H1 (cell line): ENCODE measurements around the gene EFR3B. TPM values are rescaled to one million over a fixed set of nuclear protein-coding genes. Genes with fewer than 3 reads are reported as not detected.

Experiments used
- CTCF ChIA-PET: fragments of 300-600 bp; sonication (Branson Sonifier 250); formaldehyde crosslinking; loops from one replicate; lab custom pipeline; 2021; ENCODE audit not compliant: partially characterized antibody; lab: Charles Lee
- POLR2A ChIA-PET: fragments of 300-600 bp; sonication (Branson Sonifier 250); formaldehyde crosslinking; loops from one replicate; lab custom pipeline; 2021; ENCODE audit warnings: inconsistent platforms; ENCODE audit not compliant: partially characterized antibody; lab: Charles Lee
- DNase-seq, 2 experiments: peaks; one replicate each; pipeline versions ENCODE4 v3.0.0 to v3.0.0-alpha.2; 2010 to 2022; ENCODE audit warnings: low spot score in 2 of 2, low read depth in 1 of 2, mixed read lengths in 1 of 2
- FAIRE-seq: peaks from 2 replicates; lab custom pipeline; 2011; peaks lifted over from hg19 to GRCh38; lab: Jason Lieb, UNC
- H2AFZ ChIP-seq: 2 replicates; pipeline ENCODE4 v1.8.1; 2012; ENCODE audit warnings: low read length, inconsistent platforms
- H2AK5ac ChIP-seq: 2 replicates; pipeline ENCODE4 v1.6.1; 2013; ENCODE audit warnings: low read depth, low read length
- H2BK120ac ChIP-seq: replicated peaks from 2 replicates; pipeline ENCODE3; 2013; ENCODE audit warnings: low read depth, low read length, inconsistent platforms
- H2BK12ac ChIP-seq: 2 replicates; pipeline ENCODE4 v1.6.1; 2013; ENCODE audit warnings: low read depth, low read length
- H2BK15ac ChIP-seq: 2 replicates; pipeline ENCODE4 v1.6.1; 2013; ENCODE audit warnings: low read length
- H2BK20ac ChIP-seq: 2 replicates; pipeline ENCODE4 v1.6.1; 2013; ENCODE audit warnings: low read length
- H2BK5ac ChIP-seq: 2 replicates; pipeline ENCODE4 v1.6.1; 2013; ENCODE audit warnings: low read depth, low read length
- H3K14ac ChIP-seq: 2 replicates; pipeline ENCODE4 v1.6.1; 2013; ENCODE audit warnings: inconsistent platforms; ENCODE audit not compliant: insufficient read length
- H3K18ac ChIP-seq: 2 replicates; pipeline ENCODE4 v1.6.1; 2013; ENCODE audit warnings: low read length; ENCODE audit errors: extremely low read depth
- H3K23ac ChIP-seq: 2 replicates; pipeline ENCODE4 v1.6.1; 2013; ENCODE audit warnings: inconsistent platforms; ENCODE audit not compliant: insufficient read length
- H3K23me2 ChIP-seq: 2 replicates; pipeline ENCODE4 v1.6.1; 2013; ENCODE audit warnings: low read depth, low read length
- H3K27ac ChIP-seq: 2 replicates; pipeline ENCODE4 v1.6.1; 2011; ENCODE audit warnings: low read depth, low read length, inconsistent platforms
- H3K27me3 ChIP-seq, 4 experiments: replicated peaks in 1 of 4; 1 replicate in 1 of 4; 2 replicates in 3 of 4; pipeline versions ENCODE4 v1.6.1 to v1.8.1; 2011 to 2013; ENCODE audit warnings: low read length in 3 of 4, mild to moderate bottlenecking in 3 of 4, inconsistent platforms in 2 of 4, mixed read lengths in 2 of 4, moderate library complexity in 1 of 4; ENCODE audit not compliant: control insufficient read depth in 3 of 4, insufficient read depth in 3 of 4; ENCODE audit errors: extremely low read depth in 1 of 4
- H3K36me3 ChIP-seq, 4 experiments: 2 replicates each; pipeline versions ENCODE4 v1.6.1 to v1.8.1; 2011 to 2013; ENCODE audit warnings: mild to moderate bottlenecking in 4 of 4, low read length in 3 of 4, moderate library complexity in 2 of 4, control low read depth in 1 of 4, inconsistent platforms in 1 of 4; ENCODE audit not compliant: insufficient read depth in 4 of 4, control insufficient read depth in 2 of 4
- H3K4ac ChIP-seq: replicated peaks from 2 replicates; pipeline ENCODE3; 2013; ENCODE audit warnings: low read length, low read depth, mixed read lengths, inconsistent platforms; ENCODE audit not compliant: insufficient read length
- H3K4me1 ChIP-seq, 4 experiments: replicated peaks in 1 of 4; 1 replicate in 1 of 4; 2 replicates in 3 of 4; pipeline versions ENCODE4 v1.6.1 to v1.8.1; 2011 to 2013; ENCODE audit warnings: low read length in 3 of 4, inconsistent platforms in 2 of 4, mixed read lengths in 1 of 4; ENCODE audit not compliant: insufficient read depth in 4 of 4, control insufficient read depth in 3 of 4
- H3K4me2 ChIP-seq, 2 experiments: 2 replicates each; pipeline versions ENCODE4 v1.6.1 to v1.8.1; 2011 to 2013; ENCODE audit warnings: low read depth in 2 of 2, low read length in 2 of 2, control low read depth in 1 of 2, inconsistent platforms in 1 of 2, mild to moderate bottlenecking in 1 of 2; ENCODE audit not compliant: insufficient read depth in 1 of 2
- H3K4me3 ChIP-seq, 4 experiments: fragments of 200-600, 300-600 bp in 1 of 4; sonication (generic), shearing (Covaris generic), sonication (Bioruptor Twin) in 1 of 4; 2 replicates each; pipeline versions ENCODE4 v1.5.1 to v1.8.1; 2011 to 2016; ENCODE audit warnings: low read length in 4 of 4, low read depth in 3 of 4, control low read depth in 2 of 4, inconsistent platforms in 2 of 4, mild to moderate bottlenecking in 2 of 4, mixed read lengths in 1 of 4, moderate library complexity in 1 of 4; ENCODE audit not compliant: insufficient read depth in 2 of 4; ENCODE audit errors: extremely low read depth in 1 of 4
- H3K56ac ChIP-seq: replicated peaks from 2 replicates; pipeline ENCODE3; 2013; ENCODE audit warnings: low read depth, mild to moderate bottlenecking, mixed read lengths, low read length, inconsistent platforms; ENCODE audit not compliant: insufficient read length
- H3K79me1 ChIP-seq: 2 replicates; pipeline ENCODE4 v1.6.1; 2013; ENCODE audit warnings: low read depth, low read length, control low read depth
- H3K79me2 ChIP-seq, 2 experiments: 2 replicates each; pipeline versions ENCODE4 v1.6.1 to v1.8.1; 2012 to 2013; ENCODE audit warnings: low read length in 2 of 2, mild to moderate bottlenecking in 2 of 2, inconsistent platforms in 1 of 2; ENCODE audit not compliant: insufficient read depth in 2 of 2, control insufficient read depth in 1 of 2
- H3K9ac ChIP-seq, 4 experiments: replicated peaks in 1 of 4; 1 replicate in 1 of 4; 2 replicates in 3 of 4; pipeline versions ENCODE4 v1.6.1 to v1.8.1; 2011 to 2013; ENCODE audit warnings: low read depth in 3 of 4, low read length in 3 of 4, control low read depth in 2 of 4, mild to moderate bottlenecking in 2 of 4, moderate library complexity in 2 of 4, inconsistent platforms in 1 of 4; ENCODE audit errors: extremely low read depth in 1 of 4
- H3K9me3 ChIP-seq, 2 experiments: 2 replicates each; pipeline versions ENCODE4 v1.6.1 to v1.8.1; 2012 to 2013; ENCODE audit warnings: mild to moderate bottlenecking in 2 of 2, moderate library complexity in 2 of 2, control low read depth in 1 of 2, inconsistent platforms in 1 of 2, low read depth in 1 of 2, low read length in 1 of 2, mixed read lengths in 1 of 2; ENCODE audit not compliant: insufficient read depth in 2 of 2
- H4K20me1 ChIP-seq, 2 experiments: replicated peaks in 1 of 2; 2 replicates each; pipeline versions ENCODE3 to v1.8.1; 2011 to 2013; ENCODE audit warnings: inconsistent platforms in 2 of 2, low read length in 2 of 2, mild to moderate bottlenecking in 1 of 2; ENCODE audit not compliant: insufficient read depth in 2 of 2, control insufficient read depth in 1 of 2
- H4K5ac ChIP-seq: 2 replicates; pipeline ENCODE4 v1.6.1; 2013; ENCODE audit warnings: low read length, low read depth, mixed read lengths, inconsistent platforms; ENCODE audit not compliant: insufficient read length
- H4K8ac ChIP-seq: 2 replicates; pipeline ENCODE4 v1.8.0; 2013; ENCODE audit warnings: mild to moderate bottlenecking, moderate library complexity, low read length, inconsistent platforms; ENCODE audit not compliant: insufficient read depth; ENCODE audit errors: extremely low read depth
- H4K91ac ChIP-seq: replicated peaks from 2 replicates; pipeline ENCODE3; 2013; ENCODE audit warnings: low read length, mixed read lengths, inconsistent platforms; ENCODE audit not compliant: insufficient read length
- CBX8 ChIP-seq: fragments of 300-800, 300-1000 bp; sonication (generic); IDR thresholded peaks from 2 replicates; pipeline ENCODE4 v1.7.1; 2016; ENCODE audit warnings: low read depth, low read length, borderline replicate concordance
- CTCF ChIP-seq, 3 experiments: IDR thresholded peaks; 1 replicate in 2 of 3; 2 replicates in 1 of 3; pipeline versions ENCODE4 v1.5.1 to v1.6.1; 2011; ENCODE audit warnings: low read length in 3 of 3, mild to moderate bottlenecking in 3 of 3, inconsistent platforms in 2 of 3, low read depth in 1 of 3, moderate library complexity in 1 of 3; ENCODE audit not compliant: insufficient read depth in 1 of 3; ENCODE audit errors: control extremely low read depth in 1 of 3
- EZH2 ChIP-seq: fragments of 200-600 bp; sonication (generic); IDR thresholded peaks from 2 replicates; pipeline ENCODE4 v1.7.1; 2012; ENCODE audit warnings: low read depth, mild to moderate bottlenecking, moderate library complexity, low read length, inconsistent platforms; ENCODE audit not compliant: severe bottlenecking
- GTF2F1 ChIP-seq: IDR thresholded peaks from 2 replicates; pipeline ENCODE4 v1.6.1; 2012; ENCODE audit warnings: low read depth, low read length, improper control_type of control experiment, borderline replicate concordance
- NRF1 ChIP-seq: IDR thresholded peaks from 2 replicates; pipeline ENCODE4 v1.6.1; 2011; ENCODE audit warnings: mild to moderate bottlenecking, low read depth, low read length, improper control_type of control experiment
- POLR2AphosphoS5 ChIP-seq: IDR thresholded peaks from 2 replicates; pipeline ENCODE4 v1.6.1; 2011; ENCODE audit warnings: low read depth, low read length
- SIRT6 ChIP-seq: IDR thresholded peaks from one replicate; pipeline ENCODE4 v1.7.1; 2012; ENCODE audit warnings: low read length, inconsistent platforms
- ZNF274 ChIP-seq: IDR thresholded peaks from 2 replicates; pipeline ENCODE4 v1.7.0; 2012; ENCODE audit warnings: low read length, borderline replicate concordance; ENCODE audit errors: extremely low read depth
- WGBS, 2 experiments: shearing (Covaris generic) in 1 of 2; methylation state at CpG; one replicate each; pipeline versions ENCODE4 v1.1.6 to v1.1.7; 2013 to 2015; ENCODE audit warnings: low lambda C conversion rate in 2 of 2, mixed read lengths in 2 of 2, inconsistent platforms in 1 of 2, low coverage in 1 of 2, missing lambda C conversion rate in 1 of 2; ENCODE audit not compliant: insufficient replicate concordance in 2 of 2, insufficient coverage in 1 of 2, insufficient read length in 1 of 2; ENCODE audit errors: extremely low coverage in 1 of 2, missing lambda C conversion rate in 1 of 2; 5-methylcytosine and 5-hydroxymethylcytosine counted together
- polyA plus RNA-seq, 7 experiments: library from polyadenylated mRNA; depleted of rRNA in 3 of 7; stranded (reverse) in 5 of 7; unstranded in 2 of 7; fragments of >200 nt in 5 of 7; fragments of 200-250 nt in 2 of 7; gene quantifications; 1 replicate in 5 of 7; 2 replicates in 1 of 7; 4 replicates in 1 of 7; pipeline versions ENCODE4 v1.2.1 to v1.2.3, GENCODE V29; 2011 to 2013; ENCODE audit warnings: missing spikeins in 2 of 7, mixed read lengths in 2 of 7
- total RNA-seq: library from RNA; stranded (reverse); fragmentation: NEBNext Ultra II Directional; extraction: Animal tissue kit (Norgen Biotek cat#: 25700); gene quantifications from 2 replicates; pipeline ENCODE4 v1.2.1, GENCODE V29; 2021

EFR3B gene
- total and polyA plus RNA-seq, 2 of the 8 experiments (the other 6 are each of a cell fraction or from before 2014, with no cell fraction given) = 3.4 to 9.6 TPM

- no peak overlapping the region for H2AK5ac ChIP-seq
- no peak overlapping the region for H3K4me2 ChIP-seq
- no peak overlapping the region for H2AFZ ChIP-seq
- POLR2A ChIA-PET = no interaction called here
- no peak overlapping the region for H3K9ac ChIP-seq
- H2BK20ac ChIP-seq = no peak overlapping the region
- H3K23me2 ChIP-seq = no peaks in the 10 kb centered on the region
- no peak overlapping the region for H3K14ac ChIP-seq
- no peak for DNase-seq
- H4K20me1 ChIP-seq = no peaks in the 10 kb centered on the region
- H3K9me3 ChIP-seq = no peaks in the 10 kb centered on the region
- no peak overlapping the region for H3K4me3 ChIP-seq
- no peak for FAIRE-seq
- H3K4me1 ChIP-seq = no peaks in the 10 kb centered on the region; a peak in 2 of 7 replicates
- CTCF ChIA-PET = interaction anchor here (0.7 to 2.2 kb wide), 8 partner anchors 10 to 1907 kb away, joined by 3 to 21 read pairs (median 4); no protein-coding TSS in a partner anchor
- H2BK120ac ChIP-seq = no peak overlapping the region
- H4K91ac ChIP-seq = no peak overlapping the region
- H3K79me2 ChIP-seq = no peaks in the 10 kb centered on the region
- 84% methylated on average over 4 of the region's 4 CpGs; no CpG with 5 or more reads in 1 of the 2 experiments for whole genome bisulfite sequencing, 2 experiments
- H3K23ac ChIP-seq = no peak overlapping the region
- H3K79me1 ChIP-seq = no peaks in the 10 kb centered on the region
- TF ChIP-seq POLR2AphosphoS5 (no peak), NRF1 (no peak), ZNF274 (no peak), SIRT6 (no peak), CTCF (IDR thresholded peaks at IDR 0.05; ENCODE audit: control extremely low read depth in 1 of 3, insufficient read depth in 1 of 3, low read depth in 1 of 3, low read length in 3 of 3) (no peak), EZH2 (no peak), CBX8 (no peak), GTF2F1 (no peak)
- no peaks in the 10 kb centered on the region for H3K27me3 ChIP-seq
- no peak overlapping the region for H2BK15ac ChIP-seq
- H3K4ac ChIP-seq = no peak overlapping the region
- no peak overlapping the region for H2BK12ac ChIP-seq
- no peak overlapping the region for H3K27ac ChIP-seq
- H2BK5ac ChIP-seq = no peak overlapping the region
- H3K56ac ChIP-seq = no peak overlapping the region
- H3K36me3 ChIP-seq = no peaks in the 10 kb centered on the region
- no peak overlapping the region for H3K18ac ChIP-seq
- no peak overlapping the region for H4K5ac ChIP-seq
- H4K8ac ChIP-seq = no peak overlapping the region
These were observed 74.0 kb downstream of the EFR3B start for GRCh38 chr2:25115902-25116301.
